ENCODE data around the gene KMT2E. TPM values are rescaled to one million over a fixed set of nuclear protein-coding genes. Genes with fewer than 3 reads are reported as not detected.
"Not testable (repeated sequence)": the region's sequence is repeated elsewhere in the genome, so short reads cannot be mapped to it uniquely, and the experiment has no call there.

KMT2E gene
- total RNA-seq, 2 donors from 2014 or later, result 83.7 to 102 TPM

GRCh38 chr7:104973227-104973626 is 40.8 kb upstream of the KMT2E start:
- intact Hi-C loops (cut with DNase I), result no loop called here
- H3K4me1 ChIP-seq (replicated peaks), result peaks cover 22% of the 10 kb centered on the region
- no peaks in the 10 kb centered on the region for H3K9me3 ChIP-seq
- TF ChIP-seq POLR2AphosphoS5 (IDR thresholded peaks at IDR 0.05) (no peak), POLR2A (IDR thresholded peaks at IDR 0.05) (no peak)
- TF ChIP-seq, protein P1, sequence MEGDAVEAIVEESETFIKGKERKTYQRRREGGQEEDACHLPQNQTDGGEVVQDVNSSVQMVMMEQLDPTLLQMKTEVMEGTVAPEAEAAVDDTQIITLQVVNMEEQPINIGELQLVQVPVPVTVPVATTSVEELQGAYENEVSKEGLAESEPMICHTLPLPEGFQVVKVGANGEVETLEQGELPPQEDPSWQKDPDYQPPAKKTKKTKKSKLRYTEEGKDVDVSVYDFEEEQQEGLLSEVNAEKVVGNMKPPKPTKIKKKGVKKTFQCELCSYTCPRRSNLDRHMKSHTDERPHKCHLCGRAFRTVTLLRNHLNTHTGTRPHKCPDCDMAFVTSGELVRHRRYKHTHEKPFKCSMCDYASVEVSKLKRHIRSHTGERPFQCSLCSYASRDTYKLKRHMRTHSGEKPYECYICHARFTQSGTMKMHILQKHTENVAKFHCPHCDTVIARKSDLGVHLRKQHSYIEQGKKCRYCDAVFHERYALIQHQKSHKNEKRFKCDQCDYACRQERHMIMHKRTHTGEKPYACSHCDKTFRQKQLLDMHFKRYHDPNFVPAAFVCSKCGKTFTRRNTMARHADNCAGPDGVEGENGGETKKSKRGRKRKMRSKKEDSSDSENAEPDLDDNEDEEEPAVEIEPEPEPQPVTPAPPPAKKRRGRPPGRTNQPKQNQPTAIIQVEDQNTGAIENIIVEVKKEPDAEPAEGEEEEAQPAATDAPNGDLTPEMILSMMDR (IDR thresholded peaks at IDR 0.05), result no peak
- H3K27ac ChIP-seq, result peak overlapping the region; percentile 50 to 58
- DNase-seq (ENCODE audit: low spot score), result no peak
- H3K36me3 ChIP-seq, result no peaks in the 10 kb centered on the region
- no peak overlapping the region for H3K4me3 ChIP-seq
- 59% methylated on average over 2 of the region's 2 CpGs for WGBS
- no peaks in the 10 kb centered on the region for H3K27me3 ChIP-seq (replicated peaks; ENCODE audit: insufficient read depth)

DNA sequence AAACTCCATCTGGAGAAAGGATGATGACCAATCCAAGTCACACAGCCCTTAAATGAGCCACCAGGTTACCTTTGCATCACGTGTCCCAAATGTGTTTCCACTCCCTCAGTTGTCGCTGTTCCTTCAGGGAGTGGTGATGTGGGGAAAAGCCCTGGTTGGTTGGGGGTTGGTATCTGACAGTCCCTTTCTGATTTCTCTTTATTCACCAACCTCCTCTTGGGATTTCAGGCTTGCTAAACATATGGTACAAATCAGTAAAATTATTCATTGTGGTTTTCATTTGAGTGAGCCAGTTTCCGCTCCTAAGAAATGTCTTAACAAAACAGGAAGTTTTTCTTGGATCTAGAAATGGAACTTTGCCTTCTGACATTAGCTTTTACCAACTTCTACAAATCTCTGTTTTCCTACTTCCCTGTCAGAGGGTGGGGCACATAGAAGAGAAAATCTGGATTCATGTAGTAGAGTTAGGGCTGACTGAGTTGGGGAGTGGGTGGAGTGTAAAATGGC is 40.0 kb upstream of the KMT2E start:
- Histone ChIP-seq H3K27ac (peak overlapping the region; percentile 50 to 58), H3K36me3 (no peaks in the 10 kb centered on the region), H3K4me1 (replicated peaks) (peaks cover 27% of the 10 kb centered on the region), H3K27me3 (replicated peaks; ENCODE audit: insufficient read depth) (no peaks in the 10 kb centered on the region), H3K9me3 (no peaks in the 10 kb centered on the region), H3K4me3 (no peak overlapping the region)
- WGBS, result 76% methylated on average over 3 of the region's 3 CpGs
- intact Hi-C loops (cut with DNase I), result no loop called here
- no peak for TF ChIP-seq POLR2A (IDR thresholded peaks at IDR 0.05)
- no peak for TF ChIP-seq POLR2AphosphoS5 (IDR thresholded peaks at IDR 0.05)
- TF ChIP-seq, protein P1 (IDR thresholded peaks at IDR 0.05), result no peak
- no peak for DNase-seq (ENCODE audit: low spot score)

- intact Hi-C loops (cut with DNase I); H3K36me3 ChIP-seq; H3K27ac ChIP-seq; H3K4me3 ChIP-seq; H3K9me3 ChIP-seq; H3K27me3 ChIP-seq (replicated peaks; ENCODE audit: insufficient read depth); DNase-seq (ENCODE audit: low spot score): not testable (repeated sequence)
- H3K4me1 ChIP-seq (replicated peaks), result peaks cover 40% of the 10 kb centered on the region
- WGBS, result 90% methylated on average over 6 of the region's 6 CpGs
These were observed 38.5 kb upstream of the KMT2E start for GRCh38 chr7:104975553-104975952.

- H3K4me3 ChIP-seq, result no peak overlapping the region
- 76% methylated on average over 3 of the region's 3 CpGs for WGBS
- no peaks in the 10 kb centered on the region for H3K9me3 ChIP-seq
- H3K36me3 ChIP-seq, result no peaks in the 10 kb centered on the region
- no peaks in the 10 kb centered on the region for H3K27me3 ChIP-seq (replicated peaks; ENCODE audit: insufficient read depth)
- intact Hi-C loops (cut with DNase I), result no loop called here
- TF ChIP-seq POLR2AphosphoS5 (IDR thresholded peaks at IDR 0.05), result no peak
- TF ChIP-seq, protein P1 (IDR thresholded peaks at IDR 0.05), result no peak
- no peak for TF ChIP-seq POLR2A (IDR thresholded peaks at IDR 0.05)
- peak overlapping the region; percentile 73 to 80 for H3K27ac ChIP-seq
- no peak for DNase-seq (ENCODE audit: low spot score)
- H3K4me1 ChIP-seq (replicated peaks), result peaks cover 48% of the 10 kb centered on the region
These were observed 36.9 kb upstream of the KMT2E start for GRCh38 chr7:104976966-104977636.

DNA sequence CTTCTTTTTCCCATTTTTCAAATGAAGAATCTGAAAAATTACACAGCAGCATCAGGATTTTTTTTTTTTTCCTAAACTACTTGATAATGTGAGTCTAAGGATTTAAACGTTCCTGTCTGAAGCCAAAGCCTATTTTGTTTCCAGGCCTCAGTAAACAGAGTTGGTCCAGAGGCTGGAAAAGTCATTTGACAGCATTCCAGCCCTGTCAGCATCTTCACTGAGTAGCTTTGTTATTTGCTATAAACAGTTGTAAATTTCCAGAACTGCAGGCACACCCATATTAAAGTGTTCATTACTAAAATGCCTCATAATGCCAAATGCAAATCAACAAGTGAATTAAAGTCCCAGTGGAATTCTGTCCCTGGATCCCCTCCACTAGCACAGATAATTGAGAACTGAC is 35.5 kb upstream of the KMT2E start:
- H3K27me3 ChIP-seq (replicated peaks; ENCODE audit: insufficient read depth), result no peaks in the 10 kb centered on the region
- H3K9me3 ChIP-seq, result no peaks in the 10 kb centered on the region
- no peaks in the 10 kb centered on the region for H3K36me3 ChIP-seq
- H3K4me1 ChIP-seq (replicated peaks), result peaks cover 54% of the 10 kb centered on the region
- H3K27ac ChIP-seq, result peak overlapping the region; percentile 73 to 80
- TF ChIP-seq POLR2A (IDR thresholded peaks at IDR 0.05), result no peak
- TF ChIP-seq, protein P1 (IDR thresholded peaks at IDR 0.05), result no peak
- TF ChIP-seq POLR2AphosphoS5 (IDR thresholded peaks at IDR 0.05), result peak; percentile 82
- 6% methylated on average over 1 of the region's 1 CpG for WGBS
- intact Hi-C loops (cut with DNase I), result no loop called here
- peak; percentile 85 for DNase-seq (ENCODE audit: low spot score)
- no peak overlapping the region for H3K4me3 ChIP-seq

All from prostate gland (tissue), 2 donors.